ENCODE data around the gene ZBTB16. TPM values are rescaled to one million over a fixed set of nuclear protein-coding genes. Genes with fewer than 3 reads are reported as not detected.

The ZBTB16 gene
- polyA plus RNA-seq, 2 donors = 4.6 to 9.6 TPM

GRCh38 chr11:114068327-114068726 is 8.8 kb downstream of the ZBTB16 start:
- Histone ChIP-seq H3K27me3 (ENCODE audit: control insufficient read depth in 1 of 2, insufficient read depth in 2 of 2, low read length in 2 of 2) (no peaks in the 10 kb centered on the region), H3K4me1 (ENCODE audit: control insufficient read depth in 2 of 2, insufficient read depth in 2 of 2, low read length in 1 of 2) (peaks cover 5 to 22% of the 10 kb centered on the region in 2 donors), H3K36me3 (ENCODE audit: control insufficient read depth in 2 of 2, insufficient read depth in 2 of 2, low read length in 1 of 2) (peaks cover 0 to 22% of the 10 kb centered on the region in 2 donors), H3K4me3 (ENCODE audit: low read depth in 1 of 2, low read length in 2 of 2) (no peak overlapping the region), H3K27ac (ENCODE audit: low read depth in 2 of 2, low read length in 1 of 2) (no peak overlapping the region), H3K9me3 (ENCODE audit: control insufficient read depth in 2 of 2, insufficient read depth in 1 of 2, low read depth in 1 of 2, low read length in 1 of 2) (no peaks in the 10 kb centered on the region)
- 87 to 91% methylated on average over 4 of the region's 4 CpGs for WGBS, 2 donors

GRCh38 chr11:114070464-114071139 is 11.1 kb downstream of the ZBTB16 start:
- WGBS, 2 donors = 92% methylated on average over 7 of the region's 7 CpGs

GRCh38 chr11:114073007-114073827 is 13.7 kb downstream of the ZBTB16 start:
- Histone ChIP-seq H3K27me3 (ENCODE audit: control insufficient read depth in 1 of 2, insufficient read depth in 2 of 2, low read length in 2 of 2) (no peaks in the 10 kb centered on the region), H3K4me3 (ENCODE audit: low read depth in 1 of 2, low read length in 2 of 2) (no peak overlapping the region), H3K27ac (ENCODE audit: low read depth in 2 of 2, low read length in 1 of 2) (no peak overlapping the region), H3K9me3 (ENCODE audit: control insufficient read depth in 2 of 2, insufficient read depth in 1 of 2, low read depth in 1 of 2, low read length in 1 of 2) (no peaks in the 10 kb centered on the region), H3K4me1 (ENCODE audit: control insufficient read depth in 2 of 2, insufficient read depth in 2 of 2, low read length in 1 of 2) (peaks cover 4 to 19% of the 10 kb centered on the region in 2 donors), H3K36me3 (ENCODE audit: control insufficient read depth in 2 of 2, insufficient read depth in 2 of 2, low read length in 1 of 2) (peaks cover 0 to 5% of the 10 kb centered on the region in 2 donors)
- 84 to 91% methylated on average over 9 of the region's 9 CpGs for WGBS, 2 donors

More at GRCh38 chr11:114070464-114071139, 11.1 kb downstream of the ZBTB16 start:
- Histone ChIP-seq H3K4me1 (ENCODE audit: control insufficient read depth in 2 of 2, insufficient read depth in 2 of 2, low read length in 1 of 2) (peaks cover 4 to 20% of the 10 kb centered on the region in 2 donors), H3K9me3 (ENCODE audit: control insufficient read depth in 2 of 2, insufficient read depth in 1 of 2, low read depth in 1 of 2, low read length in 1 of 2) (no peaks in the 10 kb centered on the region), H3K27me3 (ENCODE audit: control insufficient read depth in 1 of 2, insufficient read depth in 2 of 2, low read length in 2 of 2) (no peaks in the 10 kb centered on the region), H3K27ac (ENCODE audit: low read depth in 2 of 2, low read length in 1 of 2) (no peak overlapping the region), H3K4me3 (ENCODE audit: low read depth in 1 of 2, low read length in 2 of 2) (no peak overlapping the region), H3K36me3 (ENCODE audit: control insufficient read depth in 2 of 2, insufficient read depth in 2 of 2, low read length in 1 of 2) (peaks cover 0 to 11% of the 10 kb centered on the region in 2 donors)

GRCh38 chr11:114073828-114074381 is 14.4 kb downstream of the ZBTB16 start:
- WGBS, 2 donors = 84 to 89% methylated on average over 11 of the region's 11 CpGs
- no peaks in the 10 kb centered on the region for H3K27me3 ChIP-seq (ENCODE audit: control insufficient read depth in 1 of 2, insufficient read depth in 2 of 2, low read length in 2 of 2)
- H3K4me1 ChIP-seq (ENCODE audit: control insufficient read depth in 2 of 2, insufficient read depth in 2 of 2, low read length in 1 of 2) = peaks cover 7 to 16% of the 10 kb centered on the region in 2 donors
- no peaks in the 10 kb centered on the region for H3K9me3 ChIP-seq (ENCODE audit: control insufficient read depth in 2 of 2, insufficient read depth in 1 of 2, low read depth in 1 of 2, low read length in 1 of 2)
- H3K4me3 ChIP-seq (ENCODE audit: low read depth in 1 of 2, low read length in 2 of 2) = no peak overlapping the region
- peaks cover 0 to 3% of the 10 kb centered on the region in 2 donors for H3K36me3 ChIP-seq (ENCODE audit: control insufficient read depth in 2 of 2, insufficient read depth in 2 of 2, low read length in 1 of 2)
- H3K27ac ChIP-seq (ENCODE audit: low read depth in 2 of 2, low read length in 1 of 2) = peak overlapping the region in 1 of 2 donors; percentile 12

GRCh38 chr11:114074546-114075343 is 15.2 kb downstream of the ZBTB16 start:
- H3K27ac ChIP-seq (ENCODE audit: low read depth in 2 of 2, low read length in 1 of 2) = no peak overlapping the region
- H3K36me3 ChIP-seq (ENCODE audit: control insufficient read depth in 2 of 2, insufficient read depth in 2 of 2, low read length in 1 of 2) = no peaks in the 10 kb centered on the region
- H3K9me3 ChIP-seq (ENCODE audit: control insufficient read depth in 2 of 2, insufficient read depth in 1 of 2, low read depth in 1 of 2, low read length in 1 of 2) = no peaks in the 10 kb centered on the region
- no peak overlapping the region for H3K4me3 ChIP-seq (ENCODE audit: low read depth in 1 of 2, low read length in 2 of 2)
- 80 to 83% methylated on average over 21 of the region's 21 CpGs for WGBS, 2 donors
- peaks cover 9 to 15% of the 10 kb centered on the region in 2 donors for H3K4me1 ChIP-seq (ENCODE audit: control insufficient read depth in 2 of 2, insufficient read depth in 2 of 2, low read length in 1 of 2)
- H3K27me3 ChIP-seq (ENCODE audit: control insufficient read depth in 1 of 2, insufficient read depth in 2 of 2, low read length in 2 of 2) = no peaks in the 10 kb centered on the region

GRCh38 chr11:114075344-114075610 is 15.8 kb downstream of the ZBTB16 start:
- Histone ChIP-seq H3K27me3 (ENCODE audit: control insufficient read depth in 1 of 2, insufficient read depth in 2 of 2, low read length in 2 of 2) (no peaks in the 10 kb centered on the region), H3K4me1 (ENCODE audit: control insufficient read depth in 2 of 2, insufficient read depth in 2 of 2, low read length in 1 of 2) (peaks cover 9 to 18% of the 10 kb centered on the region in 2 donors), H3K9me3 (ENCODE audit: control insufficient read depth in 2 of 2, insufficient read depth in 1 of 2, low read depth in 1 of 2, low read length in 1 of 2) (no peaks in the 10 kb centered on the region), H3K4me3 (ENCODE audit: low read depth in 1 of 2, low read length in 2 of 2) (no peak overlapping the region), H3K36me3 (ENCODE audit: control insufficient read depth in 2 of 2, insufficient read depth in 2 of 2, low read length in 1 of 2) (no peaks in the 10 kb centered on the region), H3K27ac (ENCODE audit: low read depth in 2 of 2, low read length in 1 of 2) (no peak overlapping the region)
- 96 to 97% methylated on average over 6 of the region's 6 CpGs for WGBS, 2 donors

- H3K36me3 ChIP-seq (ENCODE audit: control insufficient read depth in 2 of 2, insufficient read depth in 2 of 2, low read length in 1 of 2) = no peaks in the 10 kb centered on the region
- H3K4me3 ChIP-seq (ENCODE audit: low read depth in 1 of 2, low read length in 2 of 2) = no peak overlapping the region
- 47 to 49% methylated on average over 18 of the region's 18 CpGs for WGBS, 2 donors
- no peaks in the 10 kb centered on the region for H3K27me3 ChIP-seq (ENCODE audit: control insufficient read depth in 1 of 2, insufficient read depth in 2 of 2, low read length in 2 of 2)
- peak overlapping the region in 1 of 2 donors; percentile 33 for H3K27ac ChIP-seq (ENCODE audit: low read depth in 2 of 2, low read length in 1 of 2)
- H3K4me1 ChIP-seq (ENCODE audit: control insufficient read depth in 2 of 2, insufficient read depth in 2 of 2, low read length in 1 of 2) = peaks cover 12 to 17% of the 10 kb centered on the region in 2 donors
- no peaks in the 10 kb centered on the region for H3K9me3 ChIP-seq (ENCODE audit: control insufficient read depth in 2 of 2, insufficient read depth in 1 of 2, low read depth in 1 of 2, low read length in 1 of 2)
Observed at GRCh38 chr11:114075891-114076441, 16.5 kb downstream of the ZBTB16 start.

GRCh38 chr11:114076921-114077331 is 17.4 kb downstream of the ZBTB16 start:
- Histone ChIP-seq H3K4me3 (ENCODE audit: low read depth in 1 of 2, low read length in 2 of 2) (no peak overlapping the region), H3K36me3 (ENCODE audit: control insufficient read depth in 2 of 2, insufficient read depth in 2 of 2, low read length in 1 of 2) (no peaks in the 10 kb centered on the region), H3K4me1 (ENCODE audit: control insufficient read depth in 2 of 2, insufficient read depth in 2 of 2, low read length in 1 of 2) (peaks cover 12 to 18% of the 10 kb centered on the region in 2 donors), H3K27me3 (ENCODE audit: control insufficient read depth in 1 of 2, insufficient read depth in 2 of 2, low read length in 2 of 2) (no peaks in the 10 kb centered on the region), H3K9me3 (ENCODE audit: control insufficient read depth in 2 of 2, insufficient read depth in 1 of 2, low read depth in 1 of 2, low read length in 1 of 2) (no peaks in the 10 kb centered on the region), H3K27ac (ENCODE audit: low read depth in 2 of 2, low read length in 1 of 2) (peak overlapping the region in 1 of 2 donors; percentile 14)
- WGBS, 2 donors = 59 to 62% methylated on average over 3 of the region's 3 CpGs
